Stomach (tissue), 4 donors: ENCODE measurements around the gene SRF.

Experiments used
- CTCF ChIP-seq, 7 experiments: fragments of 450-650 bp in 4 of 7; fragments of 200-600 bp in 3 of 7; sonication (generic) in 3 of 7; IDR thresholded peaks; one replicate each; pipeline ENCODE4 v1.5.1; 2016 to 2019; ENCODE audit warnings: antibody characterized with exemption in 7 of 7, control low read depth in 2 of 7, mild to moderate bottlenecking in 1 of 7
- EP300 ChIP-seq: sonication (generic); formaldehyde crosslinking; IDR thresholded peaks from one replicate; pipeline ENCODE4 v1.6.1; 2017; ENCODE audit warnings: antibody characterized with exemption
- POLR2A ChIP-seq, 4 donors: fragments of 450-650 bp; IDR thresholded peaks; one replicate each; pipeline ENCODE4 v1.6.1; 2016; ENCODE audit warnings: antibody characterized with exemption in 4 of 4, control low read depth in 2 of 4, mild to moderate bottlenecking in 1 of 4, moderate library complexity in 1 of 4
- POLR2AphosphoS5 ChIP-seq, 3 donors: sonication (generic); formaldehyde crosslinking; IDR thresholded peaks; one replicate each; pipeline ENCODE4 v1.6.1; 2016; ENCODE audit warnings: antibody characterized with exemption in 3 of 3

GRCh38 chr6:43202451-43202850 is 31.4 kb downstream of the SRF start:
- TF ChIP-seq CTCF (IDR thresholded peaks at IDR 0.05) (no peak), POLR2A (IDR thresholded peaks at IDR 0.05) (no peak), EP300 (no peak), POLR2AphosphoS5 (IDR thresholded peaks at IDR 0.05) (no peak)
